Astrocyte (in vitro differentiated cells and primary cell): ENCODE results near the gene THTPA. TPM values are rescaled to one million over a fixed set of nuclear protein-coding genes. Genes with fewer than 3 reads are reported as not detected.

ENCODE experiments used
- DNase-seq: peaks from one replicate; pipeline ENCODE4 v3.0.0-alpha.2; 2010; ENCODE audit warnings: low read depth
- FAIRE-seq: peaks from 2 replicates; lab custom pipeline; 2011; peaks lifted over from hg19 to GRCh38; lab: Jason Lieb, UNC
- H2AFZ ChIP-seq: 2 replicates; pipeline ENCODE4 v1.6.0; 2012; ENCODE audit warnings: low read depth, low read length, inconsistent platforms
- H3K27ac ChIP-seq: 2 replicates; pipeline ENCODE4 v1.5.1; 2011; ENCODE audit warnings: low read depth, low read length, inconsistent platforms
- H3K27me3 ChIP-seq: 2 replicates; pipeline ENCODE4 v1.6.0; 2011; ENCODE audit warnings: low read length, inconsistent platforms; ENCODE audit not compliant: insufficient read depth
- H3K36me3 ChIP-seq: 2 replicates; pipeline ENCODE4 v1.5.1; 2011; ENCODE audit warnings: low read length, inconsistent platforms; ENCODE audit not compliant: insufficient read depth
- H3K4me1 ChIP-seq: 2 replicates; pipeline ENCODE4 v1.5.1; 2011; ENCODE audit warnings: low read length, inconsistent platforms; ENCODE audit not compliant: insufficient read depth
- H3K4me2 ChIP-seq: 2 replicates; pipeline ENCODE4 v1.6.0; 2012; ENCODE audit warnings: low read length, inconsistent platforms
- H3K4me3 ChIP-seq: 2 replicates; pipeline ENCODE4 v1.5.1; 2011; ENCODE audit warnings: low read depth, mild to moderate bottlenecking, low read length, inconsistent platforms; ENCODE audit not compliant: insufficient read depth
- H3K79me2 ChIP-seq: 2 replicates; pipeline ENCODE4 v1.6.0; 2012; ENCODE audit warnings: mild to moderate bottlenecking, low read length, inconsistent platforms; ENCODE audit not compliant: insufficient read depth
- H3K9ac ChIP-seq: 2 replicates; pipeline ENCODE4 v1.6.0; 2012; ENCODE audit warnings: mild to moderate bottlenecking, low read length, inconsistent platforms
- H3K9me3 ChIP-seq: 2 replicates; pipeline ENCODE4 v1.5.1; 2012; ENCODE audit warnings: low read depth, mild to moderate bottlenecking, low read length, inconsistent platforms; ENCODE audit not compliant: insufficient read depth
- H4K20me1 ChIP-seq: 2 replicates; pipeline ENCODE4 v1.6.0; 2012; ENCODE audit warnings: low read length, inconsistent platforms; ENCODE audit not compliant: insufficient read depth
- H3K27ac Mint-ChIP-seq: one replicate; pipeline ENCODE4 v1.8.0; 2021; ENCODE audit warnings: mild to moderate bottlenecking, mixed read lengths; ENCODE audit not compliant: unreplicated experiment
- H3K27me3 Mint-ChIP-seq: one replicate; pipeline ENCODE4 v1.8.0; 2021; ENCODE audit warnings: low read depth, mixed read lengths; ENCODE audit not compliant: unreplicated experiment
- H3K36me3 Mint-ChIP-seq: one replicate; pipeline ENCODE4 v1.8.0; 2021; ENCODE audit warnings: low read depth, mixed read lengths; ENCODE audit not compliant: unreplicated experiment
- H3K4me1 Mint-ChIP-seq: one replicate; pipeline ENCODE4 v1.8.0; 2021; ENCODE audit warnings: low read depth, mixed read lengths; ENCODE audit not compliant: unreplicated experiment
- H3K4me3 Mint-ChIP-seq: one replicate; pipeline ENCODE4 v1.8.0; 2021; ENCODE audit warnings: mild to moderate bottlenecking, moderate library complexity, mixed read lengths; ENCODE audit not compliant: unreplicated experiment
- H3K9me3 Mint-ChIP-seq: one replicate; pipeline ENCODE4 v1.8.0; 2021; ENCODE audit warnings: mild to moderate bottlenecking, mixed read lengths; ENCODE audit not compliant: unreplicated experiment
- CTCF ChIP-seq: IDR thresholded peaks from 2 replicates; pipeline ENCODE4 v1.5.1; 2011; ENCODE audit warnings: low read depth, mild to moderate bottlenecking, inconsistent platforms, low read length, moderate library complexity; ENCODE audit not compliant: insufficient read depth
- EZH2 ChIP-seq: IDR thresholded peaks from 2 replicates; pipeline ENCODE4 v1.6.1; 2012; ENCODE audit warnings: mild to moderate bottlenecking, low read length, inconsistent platforms; ENCODE audit not compliant: insufficient read depth
- total RNA-seq: library from RNA; stranded (reverse); gene quantifications from 2 replicates; pipeline ENCODE4 v1.2.1, GENCODE V29; 2021

Gene THTPA
- total RNA-seq, 1 donor from 2014 or later: 8.1 TPM

GRCh38 chr14:23525611-23526010, 30.5 kb upstream of the THTPA start:
- no peak overlapping the region for H3K4me3 Mint-ChIP-seq
- no peak overlapping the region for H3K27ac Mint-ChIP-seq
- Histone ChIP-seq H3K36me3 (no peaks in the 10 kb centered on the region), H3K4me1 (no peaks in the 10 kb centered on the region), H3K9me3 (no peaks in the 10 kb centered on the region), H2AFZ (no peak overlapping the region), H3K4me3 (no peak overlapping the region), H4K20me1 (no peaks in the 10 kb centered on the region), H3K9ac (no peak overlapping the region), H3K4me2 (no peak overlapping the region), H3K27me3 (no peaks in the 10 kb centered on the region), H3K79me2 (no peaks in the 10 kb centered on the region), H3K27ac (no peak overlapping the region)
- no peak for FAIRE-seq
- peaks cover 6% of the 10 kb centered on the region for H3K4me1 Mint-ChIP-seq
- H3K36me3 Mint-ChIP-seq: peaks cover 38% of the 10 kb centered on the region
- peaks cover 2% of the 10 kb centered on the region for H3K9me3 Mint-ChIP-seq
- no peak for DNase-seq
- no peaks in the 10 kb centered on the region for H3K27me3 Mint-ChIP-seq
- TF ChIP-seq CTCF (no peak), EZH2 (no peak)

GRCh38 chr14:23528555-23528954, 27.5 kb upstream of the THTPA start:
- no peaks in the 10 kb centered on the region for H3K27me3 Mint-ChIP-seq
- Histone ChIP-seq H3K9me3 (no peaks in the 10 kb centered on the region), H3K9ac (no peak overlapping the region), H3K36me3 (no peaks in the 10 kb centered on the region), H2AFZ (no peak overlapping the region), H3K4me1 (no peaks in the 10 kb centered on the region), H3K27ac (no peak overlapping the region), H3K4me2 (no peak overlapping the region), H3K4me3 (no peak overlapping the region), H3K27me3 (no peaks in the 10 kb centered on the region), H3K79me2 (no peaks in the 10 kb centered on the region), H4K20me1 (no peaks in the 10 kb centered on the region)
- no peak for DNase-seq
- no peak for FAIRE-seq
- TF ChIP-seq EZH2 (no peak), CTCF (peak; percentile 11)
- no peaks in the 10 kb centered on the region for H3K9me3 Mint-ChIP-seq
- H3K4me3 Mint-ChIP-seq: no peak overlapping the region
- peaks cover 9% of the 10 kb centered on the region for H3K4me1 Mint-ChIP-seq
- H3K27ac Mint-ChIP-seq: no peak overlapping the region
- H3K36me3 Mint-ChIP-seq: peaks cover 48% of the 10 kb centered on the region

GRCh38 chr14:23529016-23529415, 27.1 kb upstream of the THTPA start:
- Histone ChIP-seq H4K20me1 (no peaks in the 10 kb centered on the region), H3K79me2 (no peaks in the 10 kb centered on the region), H3K9ac (no peak overlapping the region), H3K36me3 (no peaks in the 10 kb centered on the region), H3K27me3 (no peaks in the 10 kb centered on the region), H3K9me3 (no peaks in the 10 kb centered on the region), H3K4me2 (no peak overlapping the region), H3K27ac (no peak overlapping the region), H3K4me1 (no peaks in the 10 kb centered on the region), H2AFZ (no peak overlapping the region), H3K4me3 (no peak overlapping the region)
- H3K27me3 Mint-ChIP-seq: no peaks in the 10 kb centered on the region
- peaks cover 9% of the 10 kb centered on the region for H3K4me1 Mint-ChIP-seq
- no peaks in the 10 kb centered on the region for H3K9me3 Mint-ChIP-seq
- H3K36me3 Mint-ChIP-seq: peaks cover 51% of the 10 kb centered on the region
- no peak overlapping the region for H3K27ac Mint-ChIP-seq
- no peak overlapping the region for H3K4me3 Mint-ChIP-seq
- FAIRE-seq (no peak), DNase-seq (no peak)
- no peak for TF ChIP-seq EZH2
- no peak for TF ChIP-seq CTCF
